ENCODE measurements around the gene LRFN5. TPM values are rescaled to one million over a fixed set of nuclear protein-coding genes. Genes with fewer than 3 reads are reported as not detected.
"Not testable (repeated sequence)": the region's sequence is repeated elsewhere in the genome, so short reads cannot be mapped to it uniquely, and the experiment has no call there.

LRFN5 gene
- total RNA-seq, 1 donor from 2014 or later, result not detected

DNA sequence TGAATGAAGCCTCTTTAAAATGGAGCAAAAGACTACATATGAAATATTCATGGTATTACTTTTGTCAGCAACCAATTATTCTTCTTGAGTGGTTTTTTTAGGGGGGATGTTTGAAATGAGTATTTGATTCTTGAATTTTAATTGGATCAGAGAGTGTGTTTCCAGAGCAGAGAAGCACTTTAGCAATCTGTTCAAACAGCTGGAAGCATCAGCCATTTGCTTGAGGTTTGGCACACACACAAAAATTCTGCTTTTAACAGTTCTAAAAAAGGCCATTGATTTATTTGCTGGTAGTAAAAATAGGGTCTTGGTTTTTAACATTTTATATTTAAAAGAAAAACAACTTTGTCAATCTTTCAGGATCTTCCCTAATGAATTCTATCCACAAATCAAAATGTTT is 292.7 kb downstream of the LRFN5 start:
- Mint-ChIP-seq H3K9me3 (no peaks in the 10 kb centered on the region), H3K4me3 (no peak overlapping the region), H3K27me3 (ENCODE audit: insufficient read depth) (no peaks in the 10 kb centered on the region), H3K27ac (no peak overlapping the region), H3K36me3 (ENCODE audit: low read depth) (no peaks in the 10 kb centered on the region), H3K4me1 (ENCODE audit: low read depth) (no peaks in the 10 kb centered on the region)
- intact Hi-C loops (cut with micrococcal nuclease), result no loop called here
- DNase-seq (ENCODE audit: low spot score), result no peak

DNA sequence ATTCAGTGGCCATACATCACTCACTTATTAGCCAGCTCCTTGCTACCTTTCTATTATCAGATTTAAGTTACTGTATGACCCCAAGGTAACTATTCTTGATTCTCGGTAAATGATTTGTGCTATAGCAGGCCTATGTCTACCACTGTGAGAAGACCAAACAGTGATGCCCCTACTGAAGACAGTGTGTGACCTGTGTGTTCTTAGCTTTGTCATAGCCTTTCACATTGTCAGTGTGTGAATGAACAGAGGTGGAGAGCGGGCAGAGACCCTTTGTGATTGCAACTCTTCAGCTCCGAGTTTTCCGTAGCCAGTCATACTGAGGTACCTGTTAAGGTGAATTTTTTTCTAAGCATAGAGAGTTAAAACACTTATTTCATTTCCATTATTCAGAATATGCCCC is 294.0 kb downstream of the LRFN5 start:
- no peaks in the 10 kb centered on the region for H3K4me1 Mint-ChIP-seq (ENCODE audit: low read depth)
- H3K4me3 Mint-ChIP-seq, result no peak overlapping the region
- no peak for DNase-seq (ENCODE audit: low spot score)
- H3K27me3 Mint-ChIP-seq (ENCODE audit: insufficient read depth), result no peaks in the 10 kb centered on the region
- no peak overlapping the region for H3K27ac Mint-ChIP-seq
- intact Hi-C loops (cut with micrococcal nuclease), result no loop called here
- no peaks in the 10 kb centered on the region for H3K9me3 Mint-ChIP-seq
- H3K36me3 Mint-ChIP-seq (ENCODE audit: low read depth), result no peaks in the 10 kb centered on the region

DNA sequence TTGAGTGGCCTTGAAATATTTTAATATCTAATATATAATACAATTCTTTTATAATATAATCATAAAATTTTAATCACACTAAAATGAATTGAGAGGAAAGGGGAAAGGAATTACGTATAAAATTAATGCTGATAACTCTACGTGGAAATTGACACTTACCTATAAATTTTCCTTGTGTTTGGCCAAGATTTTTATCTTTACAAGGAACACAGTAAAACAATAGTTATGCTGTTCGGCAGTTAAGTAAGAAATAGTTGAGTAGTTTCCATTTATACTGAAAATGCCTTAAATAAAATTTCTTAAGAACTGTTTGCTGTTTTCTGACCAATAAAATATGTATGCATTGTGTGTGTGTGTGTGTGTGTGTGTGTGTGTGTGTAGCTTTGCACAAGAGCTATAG is 294.4 kb downstream of the LRFN5 start:
- Mint-ChIP-seq H3K4me3 (no peak overlapping the region), H3K27ac (no peak overlapping the region), H3K9me3 (no peaks in the 10 kb centered on the region), H3K27me3 (ENCODE audit: insufficient read depth) (no peaks in the 10 kb centered on the region), H3K4me1 (ENCODE audit: low read depth) (no peaks in the 10 kb centered on the region), H3K36me3 (ENCODE audit: low read depth) (no peaks in the 10 kb centered on the region)
- no peak for DNase-seq (ENCODE audit: low spot score)
- intact Hi-C loops (cut with micrococcal nuclease), result no loop called here

- no peaks in the 10 kb centered on the region for H3K36me3 Mint-ChIP-seq (ENCODE audit: low read depth)
- H3K27me3 Mint-ChIP-seq (ENCODE audit: insufficient read depth), result no peaks in the 10 kb centered on the region
- no peak overlapping the region for H3K27ac Mint-ChIP-seq
- intact Hi-C loops (cut with micrococcal nuclease), result no loop called here
- H3K9me3 Mint-ChIP-seq, result peaks cover 5% of the 10 kb centered on the region
- no peak overlapping the region for H3K4me3 Mint-ChIP-seq
- H3K4me1 Mint-ChIP-seq (ENCODE audit: low read depth), result no peaks in the 10 kb centered on the region
- DNase-seq (ENCODE audit: low spot score), result no peak
Measured at GRCh38 chr14:41905394-41905964, 298.8 kb downstream of the LRFN5 start.

- peaks cover 14% of the 10 kb centered on the region for H3K9me3 Mint-ChIP-seq
- intact Hi-C loops (cut with micrococcal nuclease); DNase-seq (ENCODE audit: low spot score); H3K27me3 Mint-ChIP-seq (ENCODE audit: insufficient read depth); H3K4me3 Mint-ChIP-seq; H3K4me1 Mint-ChIP-seq (ENCODE audit: low read depth); H3K27ac Mint-ChIP-seq; H3K36me3 Mint-ChIP-seq (ENCODE audit: low read depth): not testable (repeated sequence)
Measured at GRCh38 chr14:41911155-41911554, 304.5 kb downstream of the LRFN5 start.

GRCh38 chr14:41913398-41913797 is 306.7 kb downstream of the LRFN5 start:
- peaks cover 14% of the 10 kb centered on the region for H3K9me3 Mint-ChIP-seq
- H3K27ac Mint-ChIP-seq, result no peak overlapping the region
- intact Hi-C loops (cut with micrococcal nuclease), result no loop called here
- H3K4me1 Mint-ChIP-seq (ENCODE audit: low read depth), result no peaks in the 10 kb centered on the region
- H3K27me3 Mint-ChIP-seq (ENCODE audit: insufficient read depth), result no peaks in the 10 kb centered on the region
- no peak overlapping the region for H3K4me3 Mint-ChIP-seq
- H3K36me3 Mint-ChIP-seq (ENCODE audit: low read depth), result no peaks in the 10 kb centered on the region
- no peak for DNase-seq (ENCODE audit: low spot score)

DNA sequence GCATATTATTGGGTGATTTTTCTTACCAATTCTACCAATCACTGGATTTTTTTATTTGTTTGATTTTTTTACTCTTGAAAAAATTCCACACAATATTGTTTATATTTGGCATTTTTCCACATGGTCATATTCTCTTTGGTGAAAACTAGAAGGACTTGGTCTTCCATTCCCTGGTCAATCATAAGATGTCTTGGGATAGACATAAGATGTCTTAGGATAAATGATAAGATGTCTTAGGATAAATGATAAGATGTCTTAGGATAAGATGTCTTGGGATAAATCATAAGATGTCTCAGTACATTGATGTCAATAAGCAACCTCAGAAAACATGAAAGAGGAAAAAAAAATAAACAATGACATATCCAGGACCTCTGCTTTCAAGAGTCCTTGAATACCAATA is 309.1 kb downstream of the LRFN5 start:
- H3K4me3 Mint-ChIP-seq, result no peak overlapping the region
- H3K36me3 Mint-ChIP-seq (ENCODE audit: low read depth), result no peaks in the 10 kb centered on the region
- DNase-seq (ENCODE audit: low spot score), result no peak
- no peaks in the 10 kb centered on the region for H3K4me1 Mint-ChIP-seq (ENCODE audit: low read depth)
- no peaks in the 10 kb centered on the region for H3K27me3 Mint-ChIP-seq (ENCODE audit: insufficient read depth)
- peaks cover 10% of the 10 kb centered on the region for H3K9me3 Mint-ChIP-seq
- intact Hi-C loops (cut with micrococcal nuclease), result no loop called here
- no peak overlapping the region for H3K27ac Mint-ChIP-seq

GRCh38 chr14:41916313-41916712 is 309.6 kb downstream of the LRFN5 start:
- intact Hi-C loops (cut with micrococcal nuclease), result no loop called here
- Mint-ChIP-seq H3K27ac (no peak overlapping the region), H3K27me3 (ENCODE audit: insufficient read depth) (no peaks in the 10 kb centered on the region), H3K36me3 (ENCODE audit: low read depth) (no peaks in the 10 kb centered on the region), H3K9me3 (peaks cover 10% of the 10 kb centered on the region), H3K4me3 (no peak overlapping the region), H3K4me1 (ENCODE audit: low read depth) (no peaks in the 10 kb centered on the region)
- DNase-seq (ENCODE audit: low spot score), result no peak

- no peak for DNase-seq (ENCODE audit: low spot score)
- Mint-ChIP-seq H3K27me3 (ENCODE audit: insufficient read depth) (no peaks in the 10 kb centered on the region), H3K27ac (no peak overlapping the region), H3K36me3 (ENCODE audit: low read depth) (no peaks in the 10 kb centered on the region), H3K4me1 (ENCODE audit: low read depth) (no peaks in the 10 kb centered on the region), H3K9me3 (no peaks in the 10 kb centered on the region), H3K4me3 (no peak overlapping the region)
- intact Hi-C loops (cut with micrococcal nuclease), result no loop called here
Measured at GRCh38 chr14:41925409-41925808, 318.7 kb downstream of the LRFN5 start.

DNA sequence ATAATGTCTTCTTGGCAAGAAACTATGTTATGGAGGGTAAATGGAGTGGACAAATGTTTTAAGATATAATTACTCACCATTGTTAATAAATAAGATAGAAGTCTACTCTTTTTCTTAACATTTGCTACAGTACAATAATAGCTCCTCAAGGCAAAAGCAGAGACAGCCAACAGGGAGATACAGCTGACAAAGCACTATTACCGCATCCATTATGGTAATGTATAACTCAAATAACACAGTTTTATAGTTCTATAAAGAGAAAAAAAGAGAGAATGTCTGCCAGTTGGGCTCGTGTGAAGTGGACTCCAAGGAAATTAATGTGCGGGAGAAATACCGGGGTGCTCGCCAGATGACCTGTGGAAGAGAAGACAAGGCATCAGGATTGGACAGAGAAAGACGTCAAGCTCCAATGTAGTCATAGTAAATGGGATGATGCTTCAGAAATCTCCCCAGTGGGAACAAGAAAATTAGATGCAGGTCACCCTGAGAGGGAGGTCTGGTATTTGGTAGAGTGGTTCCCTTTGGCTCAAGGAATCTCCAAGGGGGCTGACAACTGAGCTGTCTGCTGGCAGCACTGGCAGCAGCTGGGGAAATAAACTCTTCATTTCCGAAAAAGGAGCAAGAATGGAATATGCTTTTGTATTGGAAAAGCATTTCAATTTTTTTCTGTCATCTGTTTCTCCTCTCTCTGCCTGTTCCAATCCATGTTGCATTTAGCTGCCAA is 343.9 kb downstream of the LRFN5 start:
- intact Hi-C loops (cut with micrococcal nuclease), result no loop called here
- Mint-ChIP-seq H3K9me3 (no peaks in the 10 kb centered on the region), H3K27me3 (ENCODE audit: insufficient read depth) (no peaks in the 10 kb centered on the region), H3K4me1 (ENCODE audit: low read depth) (no peaks in the 10 kb centered on the region), H3K4me3 (no peak overlapping the region), H3K27ac (no peak overlapping the region), H3K36me3 (ENCODE audit: low read depth) (no peaks in the 10 kb centered on the region)
- no peak for DNase-seq (ENCODE audit: low spot score)

Measured in activated T-helper 1 cell treated with anti-CD3 and anti-CD28 coated beads, Interleukin-12 subunit alpha, Interleukin-12 subunit beta, Interleukin-2, Interleukin-4 antibody, amounts not matched to agents 30 ng/mL and 10 ng/mL and 1 ng/mL, durations not matched to agents 14 hours and 24 hours and 36 hours (primary cell).